Brain microvascular endothelial cell (primary cell): ENCODE measurements around the gene NSUN6.

Experiments
- DNase-seq: peaks from one replicate; pipeline ENCODE4 v3.0.0-alpha.2; 2020
- H3K27ac ChIP-seq: fragments of 250-450 bp; sonication (Bioruptor Pico); 2 replicates; pipeline ENCODE4 v1.5.1; 2020; ENCODE audit warnings: mild to moderate bottlenecking, moderate library complexity
- H3K27me3 ChIP-seq: fragments of 250-450 bp; sonication (Bioruptor Pico); replicated peaks from 2 replicates; pipeline ENCODE4 v1.5.1; 2020; ENCODE audit warnings: mild to moderate bottlenecking
- H3K36me3 ChIP-seq: fragments of 250-450 bp; sonication (Bioruptor Pico); replicated peaks from 2 replicates; pipeline ENCODE4 v1.5.1; 2020; ENCODE audit warnings: mild to moderate bottlenecking
- H3K4me3 ChIP-seq: 2 replicates; pipeline ENCODE4 v1.5.1; 2011; ENCODE audit warnings: low read depth, mild to moderate bottlenecking, control low read depth, low read length, moderate library complexity
- CTCF ChIP-seq: IDR thresholded peaks from 2 replicates; pipeline ENCODE4 v1.5.1; 2011; ENCODE audit warnings: low read depth, mild to moderate bottlenecking, moderate library complexity, low read length, control low read depth, inconsistent platforms; ENCODE audit errors: missing control alignments
- in situ Hi-C: cut with HindIII; loops from 2 replicates; pipeline ENCODE4 v1.10.0; 2017; ENCODE audit warnings: low sequenced_read_pairs, low pct_ligation_motif_present

Gene NSUN6

GRCh38 chr10:18665815-18666558, 14.6 kb upstream of the NSUN6 start:
- Histone ChIP-seq H3K36me3 (peaks cover 2% of the 10 kb centered on the region), H3K4me3 (no peak overlapping the region), H3K27me3 (no peaks in the 10 kb centered on the region), H3K27ac (peak overlapping the region; percentile 43)
- in situ Hi-C loops: no loop called here
- no peak for DNase-seq
- no peak for TF ChIP-seq CTCF

DNA sequence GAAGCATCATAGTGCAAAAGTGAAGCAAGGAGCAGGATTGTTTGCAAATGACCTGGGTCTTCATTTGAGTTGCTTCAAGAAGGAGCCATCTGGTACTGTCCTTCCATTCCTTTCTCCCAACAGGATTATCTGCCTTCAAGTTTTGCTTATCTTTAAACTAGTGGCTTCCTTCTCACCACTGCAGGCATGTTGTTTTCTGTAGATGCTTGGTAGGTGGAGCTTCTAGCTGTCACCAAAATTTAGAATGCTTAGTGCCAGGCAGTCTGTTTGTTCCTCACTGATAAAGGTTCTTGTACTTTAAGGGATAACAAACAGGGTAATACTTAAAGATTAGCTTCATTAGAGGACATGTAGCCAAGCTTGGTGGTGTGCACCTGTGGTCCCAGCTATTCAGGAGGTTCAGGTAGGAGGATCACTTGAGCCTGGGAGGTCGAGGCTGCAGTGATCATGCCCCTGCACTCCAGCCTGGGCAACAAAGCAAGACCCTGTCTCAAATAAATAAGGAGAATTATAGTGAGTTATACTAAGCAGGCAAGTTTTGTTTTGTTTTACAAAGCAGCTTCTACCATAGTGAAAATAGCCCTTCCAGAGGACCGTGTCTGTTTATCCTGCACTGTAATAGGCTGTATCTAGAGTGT, 13.6 kb upstream of the NSUN6 start:
- H3K27ac ChIP-seq: no peak overlapping the region
- H3K36me3 ChIP-seq: peaks cover 2% of the 10 kb centered on the region
- no peak for TF ChIP-seq CTCF
- H3K27me3 ChIP-seq: no peaks in the 10 kb centered on the region
- in situ Hi-C loops: no loop called here
- DNase-seq: no peak
- no peak overlapping the region for H3K4me3 ChIP-seq

DNA sequence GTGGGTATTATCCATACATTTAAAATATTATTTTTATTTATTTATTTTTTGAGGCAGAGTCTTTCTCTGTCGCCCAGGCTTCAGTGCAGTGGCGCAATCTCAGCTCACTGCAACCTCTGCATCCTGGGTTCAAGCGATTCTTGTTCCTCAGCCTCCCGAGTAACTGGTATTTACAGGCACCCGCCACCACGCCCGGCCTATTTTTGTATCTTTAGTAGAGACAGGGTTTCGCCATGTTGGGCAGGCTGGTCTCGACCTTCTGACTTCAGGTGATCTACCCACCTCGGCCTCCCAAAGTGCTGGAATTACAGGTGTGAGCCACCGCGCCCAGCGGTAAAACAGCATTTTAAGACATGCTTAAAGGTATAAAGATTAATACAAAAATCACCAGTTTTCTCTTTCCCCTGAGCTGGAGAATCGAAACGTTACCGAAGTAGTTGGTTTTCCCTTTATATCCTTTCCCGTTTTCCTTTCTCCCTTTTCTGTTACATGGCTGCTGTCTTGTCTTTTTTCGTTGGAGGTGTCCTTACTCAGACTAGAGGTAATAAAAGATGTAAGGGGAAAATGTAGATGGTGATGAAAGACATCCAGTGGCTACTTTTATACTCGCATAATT, 9.5 kb upstream of the NSUN6 start:
- no peak for TF ChIP-seq CTCF
- peak overlapping the region; percentile 80 for H3K4me3 ChIP-seq

DNA sequence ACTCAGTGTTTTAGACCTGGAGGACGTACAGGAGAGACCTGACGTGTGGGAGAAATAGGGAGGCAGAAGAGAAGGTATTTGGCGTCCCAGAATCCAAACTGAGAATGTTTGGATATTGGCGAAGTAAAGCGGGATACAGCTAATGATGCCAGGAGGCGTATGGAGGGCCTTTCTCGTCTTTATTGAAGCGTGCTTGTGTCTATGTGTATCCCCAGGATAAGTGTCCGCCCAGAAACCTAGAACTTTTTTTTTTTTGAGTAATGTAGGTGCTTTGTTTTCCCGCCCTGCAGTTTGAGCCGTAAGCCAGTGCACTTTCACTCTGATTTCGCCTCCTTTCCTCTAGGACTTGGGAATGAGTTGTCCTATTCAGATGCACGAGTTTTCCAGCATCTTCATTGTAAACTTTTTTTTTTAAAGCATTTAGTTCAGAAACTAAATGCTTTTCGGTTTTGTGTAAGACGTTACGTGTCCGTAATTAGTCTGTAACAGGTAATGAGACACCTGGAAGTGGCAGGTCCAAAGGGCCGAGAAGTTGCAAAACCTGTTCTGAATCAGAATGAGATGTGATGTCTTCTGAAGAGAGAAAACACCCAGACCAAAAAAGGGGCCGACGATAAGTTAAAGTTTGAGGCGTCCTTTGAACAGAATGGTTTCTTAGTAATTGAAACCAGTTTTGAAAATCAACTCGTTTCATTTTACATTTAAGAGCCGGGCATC, 8.6 kb upstream of the NSUN6 start:
- Histone ChIP-seq H3K27ac (peak overlapping the region; percentile 97), H3K36me3 (no peaks in the 10 kb centered on the region), H3K27me3 (no peaks in the 10 kb centered on the region), H3K4me3 (peak overlapping the region; percentile 80)
- in situ Hi-C loops: no loop called here
- no peak for DNase-seq
- TF ChIP-seq CTCF: no peak

More for the DNA sequence above, 9.5 kb upstream of the NSUN6 start:
- no peaks in the 10 kb centered on the region for H3K27me3 ChIP-seq
- H3K36me3 ChIP-seq: no peaks in the 10 kb centered on the region
- H3K27ac ChIP-seq: no peak overlapping the region
- no peak for DNase-seq
- in situ Hi-C loops: no loop called here

DNA sequence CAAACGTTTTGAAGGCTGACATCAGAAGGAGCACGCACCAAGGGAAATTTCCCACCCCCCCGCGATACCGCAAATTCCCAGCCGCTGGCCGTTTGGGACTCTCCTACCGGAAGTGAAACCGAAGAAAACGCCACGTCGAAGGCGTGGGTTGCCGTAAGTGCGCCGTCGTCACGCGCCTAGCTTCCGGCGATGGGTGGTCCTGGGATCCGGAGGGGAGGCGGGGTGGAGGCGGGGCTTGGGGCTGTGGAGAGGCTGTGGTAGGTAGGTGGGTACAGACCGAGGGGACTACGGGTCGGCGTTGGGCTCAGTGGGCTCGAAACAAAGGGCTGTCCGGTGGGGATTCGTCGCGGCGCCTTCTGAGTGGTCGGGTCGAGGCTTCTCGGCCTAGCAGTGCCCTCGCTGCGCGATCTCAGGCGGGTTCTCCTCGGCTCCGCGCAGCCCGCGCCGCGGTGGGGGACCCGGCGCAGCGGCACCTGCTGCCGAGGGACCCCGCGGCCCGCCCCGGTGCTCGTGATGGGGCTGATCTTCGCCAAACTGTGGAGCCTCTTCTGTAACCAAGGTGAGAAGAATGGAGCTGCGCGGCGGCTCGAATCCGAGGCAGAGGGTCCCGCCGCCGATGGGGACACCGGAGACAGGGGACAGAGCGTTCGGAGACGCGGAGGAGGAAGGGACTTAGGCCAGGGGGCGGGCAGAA, 7.9 kb upstream of the NSUN6 start, which contains the start of gene ARL5B:
Gene ARL5B, plus strand, starts transcription at position 307 of the 694 bp plus-strand sequence. Its CDS starts 207 bp downstream, at position 514.
- in situ Hi-C loops: no loop called here
- H3K36me3 ChIP-seq: no peaks in the 10 kb centered on the region
- H3K27me3 ChIP-seq: no peaks in the 10 kb centered on the region
- no peak for TF ChIP-seq CTCF
- H3K27ac ChIP-seq: peak within 1 kb of the TSS; percentile 97
- peak; percentile 98 for DNase-seq
- peak within 1 kb of the TSS; percentile 80 for H3K4me3 ChIP-seq
